Testis (tissue), 3 donors: ENCODE measurements around the gene SLC30A9. TPM values are rescaled to one million over a fixed set of nuclear protein-coding genes. Genes with fewer than 3 reads are reported as not detected.

Experiments
- DNase-seq: peaks from one replicate; pipeline ENCODE4 v3.0.0-alpha.2; 2019
- H3K27ac ChIP-seq, 2 donors: fragments of 200-600 bp; sonication (generic); one replicate each; pipeline ENCODE4 v1.5.1; 2019
- H3K27me3 ChIP-seq: fragments of 200-600 bp; sonication (generic); one replicate; pipeline ENCODE4 v1.5.1; 2019
- H3K36me3 ChIP-seq: fragments of 200-600 bp; sonication (generic); one replicate; pipeline ENCODE4 v1.5.1; 2017; ENCODE audit warnings: low read depth; ENCODE audit errors: missing control alignments
- H3K4me1 ChIP-seq: fragments of 200-600 bp; sonication (generic); one replicate; pipeline ENCODE4 v1.5.1; 2019
- H3K4me3 ChIP-seq, 2 donors: fragments of 200-600 bp; sonication (generic); one replicate each; pipeline ENCODE4 v1.5.1; 2017 to 2019
- H3K9me3 ChIP-seq: fragments of 200-600 bp; sonication (generic); one replicate; pipeline ENCODE4 v1.5.1; 2017
- POLR2A ChIP-seq: fragments of 450-650 bp; IDR thresholded peaks from one replicate; pipeline ENCODE4 v1.6.1; 2017; ENCODE audit warnings: antibody characterized with exemption, mild to moderate bottlenecking, moderate library complexity
- WGBS, 2 donors: methylation state at CpG; one replicate each; pipeline ENCODE4 v1.1.5; 2018; 5-methylcytosine and 5-hydroxymethylcytosine counted together
- intact Hi-C: fragments of 100-400 bp; cut with DNase I; formaldehyde crosslinking; loops from one replicate; pipeline ENCODE4 v1.15.1; 2023; ENCODE audit warnings: low total_unique reads
- polyA plus RNA-seq: library from polyadenylated mRNA; stranded (reverse); fragments of 350-450 nt; fragmentation: Illumina TruSeq; extraction: RNeasy Lipid Tissue Mini Kit (QIAGEN cat#74804); gene quantifications from one replicate; pipeline ENCODE4 v1.2.3, GENCODE V29; 2014; ENCODE audit warnings: low read depth, low replicate concordance; ENCODE audit not compliant: insufficient read depth
- total RNA-seq, 2 donors: library from RNA; depleted of rRNA; stranded (reverse); fragments of >200 nt; gene quantifications; one replicate each; pipeline ENCODE4 v1.2.3, GENCODE V29; 2016
- TF ChIP-seq, protein P1 (sequence below), 3 experiments: fragments of 450-650 bp in 2 of 3; fragments of 200-600 bp in 1 of 3; sonication (generic) in 1 of 3; IDR thresholded peaks; one replicate each; pipeline ENCODE4 v1.5.1; 2016 to 2019; ENCODE audit warnings: antibody characterized with exemption in 3 of 3, mild to moderate bottlenecking in 2 of 3, moderate library complexity in 1 of 3

Gene SLC30A9
- total and polyA plus RNA-seq, 3 donors from 2014 or later, result 29.7 to 54.3 (median 52.0) TPM

DNA sequence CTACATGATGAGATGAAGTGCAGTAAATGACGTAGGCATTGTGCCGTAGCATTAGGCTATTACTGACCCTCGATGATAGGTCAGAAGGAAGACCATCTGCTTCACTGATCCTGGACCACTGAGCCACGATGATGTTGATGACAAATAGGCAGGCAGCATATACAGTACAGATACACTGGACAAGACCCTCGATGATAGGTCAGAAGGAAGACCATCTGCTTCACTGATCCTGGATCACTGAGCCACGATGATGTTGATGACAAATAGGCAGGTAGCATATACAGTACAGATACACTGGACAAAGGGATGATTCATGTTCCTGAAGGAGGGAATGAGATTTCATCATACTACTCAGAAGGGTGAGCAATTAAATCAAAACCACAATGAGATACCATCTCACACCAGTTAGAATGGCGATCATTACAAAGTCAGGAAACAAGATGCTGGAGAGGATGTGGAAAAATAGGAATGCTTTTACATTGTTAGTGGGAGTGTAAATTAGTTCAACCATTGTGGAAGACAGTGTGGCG, 111.2 kb downstream of the SLC30A9 start:
- Histone ChIP-seq H3K36me3 (no peaks in the 10 kb centered on the region), H3K27me3 (no peaks in the 10 kb centered on the region), H3K27ac (no peak overlapping the region), H3K4me1 (no peaks in the 10 kb centered on the region), H3K9me3 (no peaks in the 10 kb centered on the region), H3K4me3 (no peak overlapping the region)
- no peak for TF ChIP-seq POLR2A
- TF ChIP-seq, protein P1, sequence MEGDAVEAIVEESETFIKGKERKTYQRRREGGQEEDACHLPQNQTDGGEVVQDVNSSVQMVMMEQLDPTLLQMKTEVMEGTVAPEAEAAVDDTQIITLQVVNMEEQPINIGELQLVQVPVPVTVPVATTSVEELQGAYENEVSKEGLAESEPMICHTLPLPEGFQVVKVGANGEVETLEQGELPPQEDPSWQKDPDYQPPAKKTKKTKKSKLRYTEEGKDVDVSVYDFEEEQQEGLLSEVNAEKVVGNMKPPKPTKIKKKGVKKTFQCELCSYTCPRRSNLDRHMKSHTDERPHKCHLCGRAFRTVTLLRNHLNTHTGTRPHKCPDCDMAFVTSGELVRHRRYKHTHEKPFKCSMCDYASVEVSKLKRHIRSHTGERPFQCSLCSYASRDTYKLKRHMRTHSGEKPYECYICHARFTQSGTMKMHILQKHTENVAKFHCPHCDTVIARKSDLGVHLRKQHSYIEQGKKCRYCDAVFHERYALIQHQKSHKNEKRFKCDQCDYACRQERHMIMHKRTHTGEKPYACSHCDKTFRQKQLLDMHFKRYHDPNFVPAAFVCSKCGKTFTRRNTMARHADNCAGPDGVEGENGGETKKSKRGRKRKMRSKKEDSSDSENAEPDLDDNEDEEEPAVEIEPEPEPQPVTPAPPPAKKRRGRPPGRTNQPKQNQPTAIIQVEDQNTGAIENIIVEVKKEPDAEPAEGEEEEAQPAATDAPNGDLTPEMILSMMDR (IDR thresholded peaks at IDR 0.05), result no peak
- intact Hi-C loops, result no loop called here
- 80 to 84% methylated on average over 8 of the region's 8 CpGs for WGBS, 2 donors
- DNase-seq, result no peak

DNA sequence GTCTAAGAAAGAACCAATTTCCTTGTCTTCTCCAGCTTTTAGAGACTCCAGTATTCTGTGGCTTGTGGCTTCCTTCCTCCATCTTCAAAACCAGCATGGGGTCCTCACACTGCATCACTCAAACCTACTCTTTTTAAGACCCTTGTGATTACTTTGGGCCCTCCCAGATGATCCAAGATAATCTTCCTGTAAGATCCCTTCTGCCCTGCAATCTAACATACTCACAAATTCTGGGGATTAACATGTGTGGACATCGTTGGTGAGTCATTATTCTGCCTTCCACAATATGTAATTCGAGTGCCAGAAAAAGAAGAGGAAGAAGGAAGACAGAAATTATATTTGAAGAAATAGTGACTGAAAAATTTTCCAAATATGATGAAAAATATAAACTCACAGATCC, 114.2 kb downstream of the SLC30A9 start:
- TF ChIP-seq, protein P1 (IDR thresholded peaks at IDR 0.05), result no peak
- no peak for TF ChIP-seq POLR2A

DNA sequence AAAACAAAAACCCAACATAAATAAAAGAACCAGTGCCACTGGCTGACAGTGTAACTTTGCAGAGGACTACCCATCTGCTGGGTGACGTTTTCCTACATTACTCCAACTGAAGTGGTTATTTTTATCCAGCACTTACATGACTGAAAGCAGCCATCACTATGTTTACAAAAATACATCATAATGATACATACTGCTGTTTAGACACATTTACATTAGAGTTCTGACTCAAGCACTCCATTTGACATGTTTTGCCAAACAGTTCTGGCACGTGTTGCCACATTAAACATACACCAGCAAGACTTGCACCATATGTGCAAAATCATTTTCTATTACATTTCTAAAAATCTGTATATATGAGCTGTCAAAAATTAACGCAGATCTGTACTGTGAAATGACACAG, 122.5 kb downstream of the SLC30A9 start:
- TF ChIP-seq POLR2A, result no peak
- TF ChIP-seq, protein P1 (IDR thresholded peaks at IDR 0.05), result no peak
- 87 to 89% methylated on average over 3 of the region's 3 CpGs for WGBS, 2 donors

More for the DNA sequence above, 114.2 kb downstream of the SLC30A9 start:
- H3K27ac ChIP-seq, result no peak overlapping the region
- H3K9me3 ChIP-seq, result no peaks in the 10 kb centered on the region
- no peaks in the 10 kb centered on the region for H3K4me1 ChIP-seq
- DNase-seq, result no peak
- no peaks in the 10 kb centered on the region for H3K27me3 ChIP-seq
- 51 to 62% methylated on average over 2 of the region's 2 CpGs for WGBS, 2 donors
- H3K4me3 ChIP-seq, result no peak overlapping the region
- no peaks in the 10 kb centered on the region for H3K36me3 ChIP-seq
- intact Hi-C loops, result no loop called here

DNA sequence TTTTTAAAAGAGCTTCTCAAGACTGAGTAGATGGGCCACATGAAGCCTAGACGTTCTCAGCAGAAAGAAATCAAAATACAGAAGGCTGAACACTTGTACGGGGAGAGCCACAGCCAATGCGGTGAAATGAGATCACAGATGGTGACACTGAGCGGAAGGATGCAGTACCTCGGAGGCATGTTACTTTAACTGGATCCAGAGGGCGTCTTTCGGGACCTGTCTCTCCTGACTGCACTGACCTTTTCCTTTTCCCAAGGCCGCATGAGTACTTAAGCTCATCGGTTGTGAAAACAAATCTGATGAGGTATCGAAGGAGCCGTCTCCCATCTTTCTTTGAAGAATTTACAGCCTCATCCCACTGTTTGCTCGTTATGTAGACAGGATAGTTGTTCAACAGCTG, 129.6 kb downstream of the SLC30A9 start:
- no peaks in the 10 kb centered on the region for H3K4me1 ChIP-seq
- no peak overlapping the region for H3K27ac ChIP-seq
- TF ChIP-seq, protein P1 (IDR thresholded peaks at IDR 0.05), result no peak
- no peak for TF ChIP-seq POLR2A
- no peaks in the 10 kb centered on the region for H3K36me3 ChIP-seq
- WGBS, 2 donors, result 57 to 68% methylated on average over 12 of the region's 12 CpGs
- H3K27me3 ChIP-seq, result no peaks in the 10 kb centered on the region
- no peak overlapping the region for H3K4me3 ChIP-seq
- no peaks in the 10 kb centered on the region for H3K9me3 ChIP-seq
- DNase-seq, result no peak
- intact Hi-C loops, result no loop called here

More for the DNA sequence above, 122.5 kb downstream of the SLC30A9 start:
- Histone ChIP-seq H3K27ac (no peak overlapping the region), H3K9me3 (no peaks in the 10 kb centered on the region), H3K4me1 (no peaks in the 10 kb centered on the region), H3K36me3 (no peaks in the 10 kb centered on the region), H3K4me3 (no peak overlapping the region), H3K27me3 (no peaks in the 10 kb centered on the region)
- no peak for DNase-seq
- intact Hi-C loops, result no loop called here

DNA sequence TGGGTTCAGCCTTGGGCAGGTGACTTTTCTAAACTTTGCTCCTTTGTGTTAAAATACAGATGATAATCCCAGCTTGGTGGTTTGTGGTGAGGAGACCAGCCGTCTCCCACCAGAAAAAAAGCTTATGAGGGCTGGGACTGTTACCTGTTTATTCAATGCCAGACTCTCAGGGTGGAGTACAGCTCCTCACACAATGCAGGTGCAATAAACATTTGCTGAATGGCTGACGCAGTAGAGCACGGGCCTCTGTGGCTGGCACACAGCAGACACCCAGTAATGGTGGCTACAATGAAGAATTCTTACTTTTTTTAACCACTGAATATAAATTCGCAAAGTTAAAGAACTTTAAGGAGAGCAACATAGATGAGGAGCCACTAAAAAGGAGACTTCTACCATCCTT, 131.9 kb downstream of the SLC30A9 start:
- TF ChIP-seq, protein P1 (IDR thresholded peaks at IDR 0.05), result no peak
- TF ChIP-seq POLR2A, result no peak
- H3K4me3 ChIP-seq, result no peak overlapping the region
- no peak for DNase-seq
- H3K9me3 ChIP-seq, result no peaks in the 10 kb centered on the region
- H3K27me3 ChIP-seq, result no peaks in the 10 kb centered on the region
- H3K4me1 ChIP-seq, result no peaks in the 10 kb centered on the region
- no peak overlapping the region for H3K27ac ChIP-seq
- no peaks in the 10 kb centered on the region for H3K36me3 ChIP-seq
- intact Hi-C loops, result no loop called here
- WGBS, 2 donors, result 88% methylated on average over 4 of the region's 4 CpGs
